ENCODE data around the gene CHRDL2.

CHRDL2 gene

GRCh38 chr11:74710281-74710938, 20.8 kb downstream of the CHRDL2 start:
- DNase-seq = no peak

DNA sequence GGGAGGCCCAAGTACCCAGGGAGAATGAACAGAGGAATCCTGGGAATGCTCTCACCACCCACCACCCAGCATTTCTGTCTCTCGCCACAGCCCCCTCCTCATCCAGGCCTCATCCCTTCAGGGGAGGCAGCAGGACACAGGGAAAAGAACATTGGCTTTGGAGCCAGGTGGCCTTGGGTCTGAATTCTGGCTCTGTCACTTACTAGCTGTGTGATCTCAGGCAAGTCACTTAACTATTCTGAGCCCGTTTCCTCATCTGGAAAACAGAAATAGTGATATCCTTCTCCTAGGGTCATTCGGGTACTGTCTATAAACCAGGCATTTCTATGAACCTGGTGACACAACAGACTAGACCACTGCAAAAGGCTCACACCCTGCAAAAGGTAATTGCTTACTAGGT, 22.1 kb downstream of the CHRDL2 start:
- DNase-seq = no peak

DNA sequence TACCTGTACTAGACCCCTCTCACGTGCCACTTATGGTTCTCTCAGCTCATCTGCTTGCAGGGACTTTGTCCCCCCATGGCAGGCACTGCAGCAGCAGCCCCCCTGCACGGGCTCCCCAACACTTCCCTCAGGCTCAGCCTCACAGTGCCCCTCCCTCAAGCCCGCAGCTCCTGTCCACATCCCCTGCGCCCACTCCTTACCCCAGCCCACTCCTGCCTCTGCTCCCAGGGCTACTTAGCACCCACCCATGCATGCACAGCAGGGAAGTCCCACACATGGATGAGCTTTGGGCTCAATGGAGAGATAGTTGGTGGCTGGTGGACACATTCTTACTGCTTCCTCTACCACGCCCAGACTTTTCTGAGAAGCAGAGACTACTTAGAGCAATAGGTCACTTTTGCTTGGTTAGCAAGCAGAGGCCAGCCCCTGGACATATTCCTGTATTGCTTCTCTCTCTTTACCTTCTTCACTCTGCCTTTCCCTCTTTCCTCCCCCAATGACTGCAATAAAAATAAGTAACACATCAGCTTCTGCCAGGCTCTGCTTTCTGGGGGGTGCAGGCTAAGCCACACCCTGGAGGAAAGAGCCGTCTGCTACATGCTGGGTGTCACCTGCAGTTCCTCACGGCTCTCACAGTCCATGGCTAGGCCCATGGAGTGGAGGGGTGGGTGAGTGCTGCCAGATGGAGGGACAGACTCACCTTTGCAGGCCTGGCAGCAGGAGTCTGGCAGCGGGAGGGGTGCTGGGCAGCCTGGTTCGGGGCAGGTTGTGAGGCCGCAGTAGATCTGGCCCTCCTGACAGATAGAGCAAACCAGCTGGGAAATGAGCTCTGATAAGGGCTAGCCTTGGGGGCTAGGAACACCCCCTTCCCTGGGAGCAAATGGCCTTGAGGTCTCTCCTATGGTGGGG, 23.4 kb downstream of the CHRDL2 start:
- DNase-seq = no peak

DNA sequence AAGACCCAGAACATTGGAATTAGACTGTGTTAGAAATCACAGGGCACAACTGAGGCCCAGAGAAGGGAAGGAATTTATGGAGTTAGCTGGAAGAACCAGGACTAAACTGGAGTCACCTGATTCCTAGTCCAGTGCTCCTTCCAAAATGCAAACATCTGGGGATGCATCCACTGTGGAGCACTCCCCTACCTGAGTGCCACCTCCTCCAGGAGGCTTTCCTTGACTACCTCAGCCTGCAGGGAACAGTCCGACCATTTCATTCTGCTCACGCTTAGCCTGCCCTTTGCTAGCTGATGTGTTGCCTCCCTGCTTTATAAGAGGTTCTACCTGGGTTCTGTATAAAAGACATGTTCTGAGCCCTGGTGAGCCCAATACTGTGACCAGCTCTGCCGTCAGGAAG, 24.0 kb downstream of the CHRDL2 start:
- DNase-seq = no peak

- no peak for DNase-seq
Observed at GRCh38 chr11:74703211-74703610, 28.0 kb downstream of the CHRDL2 start.

- DNase-seq = peak; percentile 16
Observed at GRCh38 chr11:74702383-74703007, 28.7 kb downstream of the CHRDL2 start.

DNA sequence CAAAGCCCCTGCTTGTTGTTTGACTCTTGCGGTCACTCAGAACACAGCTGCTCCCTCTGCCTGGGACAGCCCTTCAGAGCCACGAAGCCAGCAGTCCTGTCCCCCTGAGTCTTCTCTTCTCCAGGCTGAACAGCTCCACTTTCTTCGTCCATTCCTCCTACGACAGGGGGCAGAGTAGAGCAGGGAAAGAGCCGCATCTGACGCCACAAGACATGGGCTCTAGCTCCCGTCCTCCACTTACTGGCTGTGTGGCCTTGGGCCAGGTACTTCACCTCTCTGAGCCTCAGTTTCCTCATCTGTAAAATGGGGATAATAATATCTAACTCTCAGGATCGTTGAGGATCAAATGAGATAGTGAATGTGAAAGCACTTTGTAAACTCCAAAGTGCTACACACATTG, 29.9 kb downstream of the CHRDL2 start:
- no peak for DNase-seq

DNA sequence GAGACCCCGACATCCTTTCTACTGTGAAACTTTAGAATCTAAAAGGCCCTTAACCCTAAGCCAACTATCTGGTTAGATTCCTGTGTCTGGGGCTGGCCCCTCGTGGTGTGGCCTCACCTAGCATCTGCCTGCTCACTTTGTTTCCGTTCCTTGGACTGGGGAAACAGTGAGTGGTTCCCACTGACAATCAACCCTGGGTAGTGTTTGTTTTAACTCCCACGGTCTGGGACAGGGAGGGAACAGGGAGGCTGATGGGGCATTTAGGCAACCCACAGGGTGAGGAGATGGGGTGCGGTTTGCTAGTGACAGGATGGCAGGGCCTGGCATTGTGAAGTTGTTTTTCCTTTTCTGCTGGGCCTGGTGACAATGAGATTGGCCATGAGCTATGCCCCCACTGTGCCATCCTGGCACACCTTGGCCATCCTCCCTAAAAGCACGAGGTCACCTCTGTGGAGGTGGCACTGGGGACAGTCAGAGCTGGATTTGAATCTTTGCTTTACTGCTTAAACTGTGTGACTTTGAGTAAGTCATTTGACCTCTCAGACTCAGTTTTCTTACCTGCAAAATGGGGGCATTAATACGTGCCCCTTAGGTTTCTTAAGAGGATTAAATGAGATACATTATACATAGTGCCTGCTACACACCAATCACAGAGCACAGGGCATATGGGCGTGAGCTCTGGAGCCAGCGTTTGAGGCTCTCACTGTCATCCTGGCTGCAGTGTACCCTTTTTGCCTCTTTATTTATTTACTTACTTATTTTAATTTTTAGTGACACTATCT, 31.4 kb downstream of the CHRDL2 start:
- no peak for DNase-seq

DNA sequence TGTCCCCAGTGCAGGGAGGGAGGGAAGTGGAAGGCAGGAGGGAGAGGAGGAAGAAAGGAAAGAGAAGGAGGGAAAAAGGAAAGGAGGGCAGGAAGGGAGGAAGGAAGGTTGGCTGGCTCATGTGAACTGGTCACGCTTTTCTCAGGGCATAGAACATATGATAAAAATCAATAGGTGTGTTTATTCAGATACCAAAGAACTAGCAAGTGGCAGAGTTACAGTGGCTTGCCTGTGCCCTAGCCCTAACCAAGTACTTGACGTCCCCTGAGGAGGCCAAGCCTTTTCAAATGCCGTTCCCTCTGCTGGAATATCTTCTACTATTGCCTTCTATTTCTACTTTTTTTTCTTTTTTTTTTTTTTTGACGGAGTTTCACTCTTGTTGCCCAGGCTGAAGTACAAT, 33.5 kb downstream of the CHRDL2 start:
- no peak for DNase-seq

DNA sequence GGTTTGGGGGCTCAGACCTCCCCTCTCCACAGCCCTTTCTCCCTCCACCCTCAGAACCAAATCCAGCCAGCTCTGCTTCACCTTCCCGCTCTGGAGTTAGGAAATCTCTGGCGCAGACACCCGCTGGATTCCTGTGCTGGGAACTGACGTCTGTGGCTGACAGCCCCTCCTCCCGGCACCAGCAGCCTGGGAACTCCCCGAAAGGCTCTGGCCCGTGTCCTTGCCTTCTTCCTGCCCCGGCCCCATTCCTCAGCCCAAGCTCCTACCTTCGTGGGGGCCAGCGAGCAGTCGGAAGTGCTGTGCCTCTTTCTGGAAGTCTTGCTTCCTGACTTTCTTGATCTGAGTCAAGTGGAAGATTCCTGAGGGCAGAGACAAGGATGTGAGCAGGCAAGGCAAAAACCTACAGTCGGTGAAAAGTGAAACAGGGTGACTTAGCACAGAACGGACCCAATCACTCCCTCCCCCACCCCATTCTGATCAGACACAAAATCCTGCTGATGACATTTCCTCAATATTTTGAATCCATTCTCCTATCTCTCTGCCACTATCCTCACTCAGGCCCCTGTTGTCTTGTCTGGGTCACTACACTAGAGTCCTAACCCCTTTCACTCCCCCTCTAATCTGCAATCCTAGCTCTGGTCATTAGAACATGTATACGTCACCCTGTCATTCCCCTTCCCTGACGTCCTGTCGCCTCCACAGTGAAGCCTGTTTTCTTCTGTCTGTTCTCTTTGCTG, 34.1 kb downstream of the CHRDL2 start:
- DNase-seq = no peak

- no peak for DNase-seq
Observed at GRCh38 chr11:74696500-74696899, 34.7 kb downstream of the CHRDL2 start.

- no peak for DNase-seq
Observed at GRCh38 chr11:74695705-74696280, 35.4 kb downstream of the CHRDL2 start.

DNA sequence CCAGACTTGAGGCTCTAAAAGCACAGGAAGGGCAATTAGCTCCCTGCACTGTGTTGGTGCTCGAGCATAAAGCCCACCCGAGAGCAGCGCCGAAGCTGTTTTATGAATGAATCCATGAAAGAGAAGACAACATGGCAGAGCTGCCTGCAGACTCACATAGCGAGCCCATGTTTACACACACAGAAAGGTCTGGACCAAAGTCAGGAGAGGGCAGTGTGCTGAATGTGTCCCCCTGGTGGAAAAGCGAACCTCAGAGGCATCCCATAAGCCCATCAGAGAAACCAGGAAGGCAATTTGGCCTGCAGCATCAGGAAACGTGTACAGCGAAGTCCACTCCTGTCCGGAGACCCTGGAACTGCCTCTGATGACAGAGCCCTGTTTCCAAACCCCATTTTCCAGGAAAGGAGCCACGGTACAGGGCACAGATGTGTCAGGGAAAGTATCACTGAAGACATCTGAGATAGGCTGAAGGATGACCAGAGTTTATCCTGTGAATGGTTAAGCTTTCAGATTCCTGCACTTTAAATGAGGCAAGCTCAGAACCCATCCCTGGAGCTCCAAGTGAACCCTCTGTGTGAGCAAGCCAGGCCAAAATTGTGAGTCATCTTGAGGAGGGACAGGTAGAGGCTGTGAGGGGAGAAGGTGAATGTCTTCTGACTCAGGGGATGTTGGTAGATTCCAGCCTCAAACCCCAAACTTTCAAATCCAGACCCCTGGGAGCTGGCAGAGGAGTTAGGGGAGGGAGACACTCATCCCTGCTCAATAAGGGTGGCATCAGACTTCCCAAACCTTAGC, 36.9 kb downstream of the CHRDL2 start:
- no peak for DNase-seq

GRCh38 chr11:74693531-74693930, 37.7 kb downstream of the CHRDL2 start:
- no peak for DNase-seq

GRCh38 chr11:74691755-74692154, 39.5 kb downstream of the CHRDL2 start:
- DNase-seq = no peak

- no peak for DNase-seq
Observed at GRCh38 chr11:74689666-74690065, 41.6 kb downstream of the CHRDL2 start.

DNA sequence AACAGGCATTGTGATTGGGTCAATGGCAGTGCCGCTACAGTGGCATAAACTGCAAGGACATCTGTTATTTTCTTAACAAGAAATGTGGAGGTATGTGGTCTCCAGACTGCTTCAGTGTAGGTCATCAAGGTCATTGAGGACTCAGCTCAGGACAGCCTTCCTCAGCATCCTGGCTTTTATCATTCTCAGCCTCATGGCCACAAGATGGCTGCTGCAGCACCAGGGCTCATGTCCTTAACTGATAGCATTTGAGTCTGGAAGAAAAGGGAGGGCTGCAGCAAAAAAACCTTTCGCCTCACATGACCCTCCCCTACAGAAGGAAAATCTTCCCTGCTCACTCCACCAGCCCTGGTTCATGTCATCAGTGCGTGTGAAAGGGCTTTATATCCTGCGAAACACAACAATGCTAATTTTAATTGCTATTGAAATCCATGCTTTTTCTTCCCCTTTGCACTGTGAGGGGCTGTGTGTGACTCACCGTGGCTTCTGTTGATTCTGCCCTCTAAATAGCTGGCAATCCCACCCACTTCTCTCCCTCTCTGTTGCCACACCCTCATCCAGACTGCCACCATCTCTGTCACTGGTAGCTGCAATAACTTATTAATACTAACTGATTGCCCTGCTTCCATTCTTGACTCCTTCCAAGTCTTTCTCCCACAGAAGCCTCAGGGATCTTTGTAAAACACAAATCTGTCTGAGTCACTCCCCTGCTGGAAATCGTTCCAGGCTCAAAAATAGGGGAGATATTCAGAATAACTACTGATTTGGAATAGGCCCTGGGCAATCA, 43.8 kb downstream of the CHRDL2 start:
- DNase-seq = no peak

DNA sequence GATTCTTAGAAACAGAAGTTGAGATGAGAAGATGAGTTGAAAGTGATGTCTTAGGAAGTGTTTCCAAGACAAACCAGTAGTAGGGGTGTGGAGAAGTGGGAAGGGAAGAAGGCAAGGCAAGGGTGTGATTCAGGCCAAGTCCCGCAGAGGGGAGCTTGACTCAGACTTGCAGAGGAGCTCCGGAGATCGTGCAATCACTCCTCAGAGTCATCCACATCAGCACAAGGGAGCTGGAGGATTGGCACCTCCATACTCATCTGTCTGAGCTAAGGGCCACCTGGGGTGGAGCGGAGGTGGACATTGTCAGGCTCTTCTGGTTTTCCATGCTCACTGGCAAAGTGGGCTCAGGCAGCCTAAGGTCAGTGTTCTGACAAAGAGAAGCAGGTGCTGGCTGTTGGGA, 44.4 kb downstream of the CHRDL2 start:
- DNase-seq = no peak

- no peak for DNase-seq
Observed at GRCh38 chr11:74685905-74686304, 45.3 kb downstream of the CHRDL2 start.

- DNase-seq = no peak
Observed at GRCh38 chr11:74685338-74685737, 45.9 kb downstream of the CHRDL2 start.

Measured in effector CD8-positive, alpha-beta T cell (primary cell).